ENCODE results near the gene ULBP2.
"Not testable (repeated sequence)": the region's sequence is repeated elsewhere in the genome, so short reads cannot be mapped to it uniquely, and the experiment has no call there.

The ULBP2 gene

GRCh38 chr6:149915970-149916865 lies 25.6 kb upstream of the ULBP2 start:
- H3K27me3 ChIP-seq (replicated peaks; ENCODE audit: insufficient read depth, low read length) = peaks cover 81% of the 10 kb centered on the region
- no peak overlapping the region for H3K27ac ChIP-seq (ENCODE audit: low read length)
- H3K4me1 ChIP-seq (ENCODE audit: low read length) = no peaks in the 10 kb centered on the region
- H2AFZ ChIP-seq (ENCODE audit: low read length) = no peak overlapping the region
- no peaks in the 10 kb centered on the region for H3F3A ChIP-seq (ENCODE audit: insufficient read depth, low read length)
- H3K79me2 ChIP-seq (ENCODE audit: low read length) = no peaks in the 10 kb centered on the region
- no peaks in the 10 kb centered on the region for H3K9me2 ChIP-seq (replicated peaks; ENCODE audit: insufficient read depth, low read length)
- H3K9ac ChIP-seq (ENCODE audit: low read length) = no peak overlapping the region
- DNase-seq = no peak
- TF ChIP-seq EZH2 (optimal IDR thresholded peaks at IDR 0.05; ENCODE audit: low read depth, low read length) = no peak
- TF ChIP-seq EZH2phosphoT487 (IDR thresholded peaks at IDR 0.05; ENCODE audit: low read length) = no peak
- TF ChIP-seq CTCF (IDR thresholded peaks at IDR 0.05; ENCODE audit: low read length) = no peak
- no peak overlapping the region for H3K4me3 ChIP-seq (ENCODE audit: low read length)
- no peak overlapping the region for H3K4me2 ChIP-seq (ENCODE audit: low read depth, low read length)
- H4K20me1 ChIP-seq (ENCODE audit: insufficient read depth, low read length) = no peaks in the 10 kb centered on the region
- no peaks in the 10 kb centered on the region for H3K36me3 ChIP-seq (replicated peaks; ENCODE audit: insufficient read depth, low read length)
- H3K9me3 ChIP-seq (replicated peaks; ENCODE audit: insufficient read depth, low read length) = no peaks in the 10 kb centered on the region

- Histone ChIP-seq H3F3A (ENCODE audit: insufficient read depth, low read length) (no peaks in the 10 kb centered on the region), H3K9me3 (replicated peaks; ENCODE audit: insufficient read depth, low read length) (no peaks in the 10 kb centered on the region), H3K9ac (ENCODE audit: low read length) (no peak overlapping the region), H3K27ac (ENCODE audit: low read length) (no peak overlapping the region), H3K36me3 (replicated peaks; ENCODE audit: insufficient read depth, low read length) (no peaks in the 10 kb centered on the region), H3K9me2 (replicated peaks; ENCODE audit: insufficient read depth, low read length) (no peaks in the 10 kb centered on the region), H3K4me2 (ENCODE audit: low read depth, low read length) (no peak overlapping the region), H3K27me3 (replicated peaks; ENCODE audit: insufficient read depth, low read length) (peaks cover 82% of the 10 kb centered on the region), H4K20me1 (ENCODE audit: insufficient read depth, low read length) (no peaks in the 10 kb centered on the region), H3K4me1 (ENCODE audit: low read length) (no peaks in the 10 kb centered on the region), H3K79me2 (ENCODE audit: low read length) (no peaks in the 10 kb centered on the region), H3K4me3 (ENCODE audit: low read length) (no peak overlapping the region), H2AFZ (ENCODE audit: low read length) (no peak overlapping the region)
- DNase-seq = no peak
- TF ChIP-seq CTCF (IDR thresholded peaks at IDR 0.05; ENCODE audit: low read length) = no peak
- TF ChIP-seq EZH2phosphoT487 (IDR thresholded peaks at IDR 0.05; ENCODE audit: low read length) = no peak
- no peak for TF ChIP-seq EZH2 (optimal IDR thresholded peaks at IDR 0.05; ENCODE audit: low read depth, low read length)
Observed at GRCh38 chr6:149917679-149918078, 24.1 kb upstream of the ULBP2 start.

- Histone ChIP-seq H4K20me1 (ENCODE audit: insufficient read depth, low read length) (no peaks in the 10 kb centered on the region), H3K4me1 (ENCODE audit: low read length) (no peaks in the 10 kb centered on the region), H3K4me3 (ENCODE audit: low read length) (no peak overlapping the region), H2AFZ (ENCODE audit: low read length) (no peak overlapping the region), H3K36me3 (replicated peaks; ENCODE audit: insufficient read depth, low read length) (no peaks in the 10 kb centered on the region), H3K9me2 (replicated peaks; ENCODE audit: insufficient read depth, low read length) (no peaks in the 10 kb centered on the region), H3K4me2 (ENCODE audit: low read depth, low read length) (no peak overlapping the region), H3K27ac (ENCODE audit: low read length) (no peak overlapping the region), H3F3A (ENCODE audit: insufficient read depth, low read length) (no peaks in the 10 kb centered on the region), H3K9me3 (replicated peaks; ENCODE audit: insufficient read depth, low read length) (no peaks in the 10 kb centered on the region), H3K27me3 (replicated peaks; ENCODE audit: insufficient read depth, low read length) (peaks cover 82% of the 10 kb centered on the region), H3K9ac (ENCODE audit: low read length) (no peak overlapping the region), H3K79me2 (ENCODE audit: low read length) (no peaks in the 10 kb centered on the region)
- TF ChIP-seq EZH2phosphoT487 (IDR thresholded peaks at IDR 0.05; ENCODE audit: low read length) (no peak), CTCF (IDR thresholded peaks at IDR 0.05; ENCODE audit: low read length) (no peak), EZH2 (optimal IDR thresholded peaks at IDR 0.05; ENCODE audit: low read depth, low read length) (no peak)
- DNase-seq = no peak
Observed at GRCh38 chr6:149918151-149918905, 23.5 kb upstream of the ULBP2 start.

DNA sequence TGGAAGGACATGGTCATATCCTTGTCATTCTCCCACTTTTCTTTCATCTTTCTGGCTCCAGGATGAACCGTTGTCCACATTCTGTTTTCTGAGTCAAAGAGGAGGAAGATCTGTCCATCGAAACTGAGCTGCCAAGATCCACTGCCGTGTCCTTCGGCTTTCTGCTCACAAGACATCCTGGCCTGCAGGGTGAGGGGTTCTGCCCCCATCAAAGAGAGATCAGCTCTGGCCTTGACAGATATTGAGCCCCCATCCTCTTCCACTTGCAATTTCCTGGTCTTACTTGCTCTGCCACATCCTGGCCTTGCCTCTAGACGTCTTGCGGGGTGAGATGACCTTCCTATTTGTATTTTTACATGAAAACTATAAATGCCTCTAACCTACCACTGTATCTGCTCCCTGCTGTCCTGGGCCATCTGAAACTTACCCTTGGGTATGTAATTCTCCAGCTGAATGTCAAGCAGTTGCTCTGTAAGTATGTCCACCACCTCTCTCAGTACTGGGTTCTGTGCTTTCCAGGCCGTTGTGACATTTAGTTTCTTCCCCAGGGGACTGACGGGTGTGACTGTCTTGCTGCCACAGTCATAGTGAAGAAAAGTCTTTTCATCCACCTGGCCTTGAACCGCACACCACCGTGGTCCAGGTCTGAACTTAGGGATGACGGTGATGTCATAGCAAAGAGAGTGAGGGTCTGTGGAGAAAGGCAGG lies 22.5 kb upstream of the ULBP2 start:
- not testable (repeated sequence) for H4K20me1 ChIP-seq (ENCODE audit: insufficient read depth, low read length); H3K79me2 ChIP-seq (ENCODE audit: low read length); DNase-seq; H3K27ac ChIP-seq (ENCODE audit: low read length); H3K9me2 ChIP-seq (replicated peaks; ENCODE audit: insufficient read depth, low read length); H2AFZ ChIP-seq (ENCODE audit: low read length); H3K9me3 ChIP-seq (replicated peaks; ENCODE audit: insufficient read depth, low read length); H3K4me1 ChIP-seq (ENCODE audit: low read length); H3K36me3 ChIP-seq (replicated peaks; ENCODE audit: insufficient read depth, low read length); H3K4me2 ChIP-seq (ENCODE audit: low read depth, low read length); H3K9ac ChIP-seq (ENCODE audit: low read length); H3K4me3 ChIP-seq (ENCODE audit: low read length); H3F3A ChIP-seq (ENCODE audit: insufficient read depth, low read length)
- H3K27me3 ChIP-seq (replicated peaks; ENCODE audit: insufficient read depth, low read length) = peaks cover 82% of the 10 kb centered on the region
